COLO668 (cell line): ENCODE data around the gene URAD.
"Not testable (repeated sequence)": the region's sequence is repeated elsewhere in the genome, so short reads cannot be mapped to it uniquely, and the experiment has no call there.

ENCODE experiments used
- DNase-seq: peaks from one replicate; lab custom pipeline; 2025; ENCODE audit not compliant: unreplicated experiment; lab: John Stamatoyannopoulos, UW

URAD gene

GRCh38 chr13:27988520-27988919 is at the start of gene URAD:
Gene URAD, minus strand, starts transcription at chr13:27988693. Its CDS starts 56 bp downstream, at chr13:27988637.
- no peak for DNase-seq

GRCh38 chr13:28037399-28037798 is 48.9 kb upstream of the URAD start:
- DNase-seq: no peak

- DNase-seq: no peak
Observed at GRCh38 chr13:28035146-28035782, 46.8 kb upstream of the URAD start.

- DNase-seq: no peak
Observed at GRCh38 chr13:28033894-28034655, 45.6 kb upstream of the URAD start.

- not testable (repeated sequence) for DNase-seq
Observed at GRCh38 chr13:28032438-28032837, 43.9 kb upstream of the URAD start.

GRCh38 chr13:28031896-28032288 is 43.4 kb upstream of the URAD start:
- DNase-seq: no peak

- no peak for DNase-seq
Observed at GRCh38 chr13:28031220-28031895, 42.9 kb upstream of the URAD start.

GRCh38 chr13:28027607-28028364 is 39.3 kb upstream of the URAD start:
- DNase-seq: no peak

- DNase-seq: no peak
Observed at GRCh38 chr13:28027071-28027470, 38.6 kb upstream of the URAD start.

- DNase-seq: no peak
Observed at GRCh38 chr13:28026508-28026907, 38.0 kb upstream of the URAD start.

GRCh38 chr13:28022848-28023518 is 34.5 kb upstream of the URAD start:
- DNase-seq: no peak

GRCh38 chr13:28014301-28014700 is 25.8 kb upstream of the URAD start:
- no peak for DNase-seq

- DNase-seq: no peak
Observed at GRCh38 chr13:28013482-28013881, 25.0 kb upstream of the URAD start.

- DNase-seq: no peak
Observed at GRCh38 chr13:28012896-28013295, 24.4 kb upstream of the URAD start.

GRCh38 chr13:28012383-28012782 is 23.9 kb upstream of the URAD start:
- DNase-seq: no peak

GRCh38 chr13:28010046-28010445 is 21.6 kb upstream of the URAD start:
- DNase-seq: no peak

GRCh38 chr13:28005016-28005415 is 16.5 kb upstream of the URAD start:
- not testable (repeated sequence) for DNase-seq

- no peak for DNase-seq
Observed at GRCh38 chr13:28002886-28003698, 14.6 kb upstream of the URAD start.

GRCh38 chr13:28001837-28002473 is 13.5 kb upstream of the URAD start:
- peak; percentile 87 for DNase-seq
